ENCODE results near the gene SSR3. TPM values are rescaled to one million over a fixed set of nuclear protein-coding genes. Genes with fewer than 3 reads are reported as not detected.

The SSR3 gene
- total RNA-seq, 4 donors from 2014 or later: 47.6 to 78.4 (median 58.3) TPM

- Histone ChIP-seq H3K36me3 (no peaks in the 10 kb centered on the region), H3K9me3 (no peaks in the 10 kb centered on the region), H3K4me3 (no peak overlapping the region), H3K27ac (no peak overlapping the region), H3K27me3 (no peaks in the 10 kb centered on the region), H3K4me1 (no peaks in the 10 kb centered on the region)
- TF ChIP-seq POLR2A (IDR thresholded peaks at IDR 0.05) (no peak), CTCF (IDR thresholded peaks at IDR 0.05) (no peak)
- no peak for DNase-seq
These were observed 38.0 kb downstream of the SSR3 start for GRCh38 chr3:156516961-156517360.

GRCh38 chr3:156516284-156516683 is 38.6 kb downstream of the SSR3 start:
- Histone ChIP-seq H3K4me1 (no peaks in the 10 kb centered on the region), H3K27me3 (no peaks in the 10 kb centered on the region), H3K27ac (no peak overlapping the region), H3K9me3 (no peaks in the 10 kb centered on the region), H3K36me3 (no peaks in the 10 kb centered on the region), H3K4me3 (no peak overlapping the region)
- DNase-seq: no peak
- TF ChIP-seq CTCF (IDR thresholded peaks at IDR 0.05): no peak
- no peak for TF ChIP-seq POLR2A (IDR thresholded peaks at IDR 0.05)

- no peaks in the 10 kb centered on the region for H3K27me3 ChIP-seq
- no peak overlapping the region for H3K4me3 ChIP-seq
- DNase-seq: no peak
- H3K27ac ChIP-seq: no peak overlapping the region
- no peaks in the 10 kb centered on the region for H3K4me1 ChIP-seq
- no peaks in the 10 kb centered on the region for H3K9me3 ChIP-seq
- H3K36me3 ChIP-seq: no peaks in the 10 kb centered on the region
- TF ChIP-seq CTCF (IDR thresholded peaks at IDR 0.05) (no peak), POLR2A (IDR thresholded peaks at IDR 0.05) (no peak)
These were observed 41.3 kb downstream of the SSR3 start for GRCh38 chr3:156513619-156514018.

GRCh38 chr3:156511987-156512677 is 42.8 kb downstream of the SSR3 start:
- H3K4me1 ChIP-seq: no peaks in the 10 kb centered on the region
- no peak for TF ChIP-seq CTCF (IDR thresholded peaks at IDR 0.05)
- TF ChIP-seq POLR2A (IDR thresholded peaks at IDR 0.05): no peak
- H3K4me3 ChIP-seq: no peak overlapping the region
- no peak for DNase-seq
- H3K9me3 ChIP-seq: no peaks in the 10 kb centered on the region
- no peaks in the 10 kb centered on the region for H3K36me3 ChIP-seq
- no peaks in the 10 kb centered on the region for H3K27me3 ChIP-seq
- H3K27ac ChIP-seq: no peak overlapping the region

GRCh38 chr3:156509189-156510174 is 45.4 kb downstream of the SSR3 start:
- no peaks in the 10 kb centered on the region for H3K4me1 ChIP-seq
- no peak overlapping the region for H3K27ac ChIP-seq
- H3K36me3 ChIP-seq: no peaks in the 10 kb centered on the region
- H3K4me3 ChIP-seq: no peak overlapping the region
- no peak for DNase-seq
- H3K9me3 ChIP-seq: no peaks in the 10 kb centered on the region
- H3K27me3 ChIP-seq: no peaks in the 10 kb centered on the region
- TF ChIP-seq CTCF (IDR thresholded peaks at IDR 0.05) (peak; percentile 42 to 70 (median 66)), POLR2A (IDR thresholded peaks at IDR 0.05) (no peak)
